GM12878 (cell line): ENCODE measurements around the gene EHD4. TPM values are rescaled to one million over a fixed set of nuclear protein-coding genes. Genes with fewer than 3 reads are reported as not detected.

Source experiments
- ATAC-seq: fragments of 200-7000 bp; cut with Tn5 transposase; 3 replicates; pipeline ENCODE4 v1.9.1; 2020; ENCODE audit warnings: mild to moderate bottlenecking, moderate library complexity
- BruUV-seq: library from RNA; stranded (reverse); fragments of 400-500 nt; replicated peaks from 2 replicates; lab custom pipeline; 2021; lab: Mats Ljungman, UMichigan
- CTCF ChIA-PET: fragments of 300-600 bp; sonication (Branson Sonifier 250); formaldehyde crosslinking; extraction: SDS; loops from one replicate; lab custom pipeline; 2021; ENCODE audit warnings: inconsistent platforms; lab: Yijun Ruan, JAX
- POLR2A ChIA-PET: fragments of 350-600 bp; formaldehyde crosslinking; extraction: SDS; loops from one replicate; lab custom pipeline; 2021; ENCODE audit warnings: inconsistent platforms; lab: Charles Lee
- RAD21 ChIA-PET: fragments of 300-600 bp; sonication (Branson Sonifier 250); formaldehyde crosslinking; loops from one replicate; lab custom pipeline; 2023; ENCODE audit warnings: antibody characterized with exemption; ENCODE audit not compliant: unreplicated experiment; lab: Charles Lee
- SMC1A ChIA-PET: fragments of 300-600 bp; sonication (Branson Sonifier 250); formaldehyde crosslinking; loops from one replicate; lab custom pipeline; 2023; ENCODE audit not compliant: unreplicated experiment, uncharacterized antibody; lab: Charles Lee
- DNase-seq: peaks from one replicate; pipeline ENCODE4 v3.0.0-alpha.2; 2011; ENCODE audit warnings: low read depth, low spot score
- FAIRE-seq: peaks from 3 replicates; lab custom pipeline; 2011; peaks lifted over from hg19 to GRCh38; lab: Jason Lieb, UNC
- H2AFZ ChIP-seq: 2 replicates; pipeline ENCODE4 v1.6.0; 2011; ENCODE audit warnings: low read depth, low read length, control low read depth; ENCODE audit not compliant: control insufficient read depth
- H3K27ac ChIP-seq: 2 replicates; pipeline ENCODE4 v1.5.1; 2011; ENCODE audit warnings: control low read depth; ENCODE audit not compliant: control insufficient read depth, insufficient read depth
- H3K27me3 ChIP-seq, 2 experiments: replicated peaks in 1 of 2; 2 replicates each; pipeline versions ENCODE4 v1.6.0 to v1.6.1; 2011; ENCODE audit warnings: low read length in 1 of 2; ENCODE audit not compliant: control insufficient read depth in 2 of 2, insufficient read depth in 2 of 2
- H3K36me3 ChIP-seq, 2 experiments: 2 replicates each; pipeline ENCODE4 v1.5.1; 2011; ENCODE audit warnings: low read length in 1 of 2; ENCODE audit not compliant: control insufficient read depth in 2 of 2, insufficient read depth in 2 of 2
- H3K4me1 ChIP-seq: 2 replicates; pipeline ENCODE4 v1.6.1; 2011; ENCODE audit warnings: mild to moderate bottlenecking, low read length, moderate library complexity, mixed read lengths; ENCODE audit not compliant: control insufficient read depth, insufficient read depth
- H3K4me2 ChIP-seq: 2 replicates; pipeline ENCODE4 v1.6.0; 2011; ENCODE audit warnings: control low read depth; ENCODE audit not compliant: control insufficient read depth, insufficient read depth
- H3K4me3 ChIP-seq: fragments of 200-600 bp; sonication (generic); 2 replicates; pipeline ENCODE4 v1.5.1; 2016
- H3K79me2 ChIP-seq: 2 replicates; pipeline ENCODE4 v1.6.0; 2011; ENCODE audit warnings: low read length; ENCODE audit not compliant: control insufficient read depth, insufficient read depth
- H3K9ac ChIP-seq: 2 replicates; pipeline ENCODE4 v1.8.0; 2011; ENCODE audit warnings: low read length, control low read depth, mixed read lengths; ENCODE audit not compliant: control insufficient read depth, insufficient read depth
- H3K9me3 ChIP-seq: replicated peaks from 3 replicates; pipeline ENCODE4 v1.5.1; 2011; ENCODE audit warnings: mild to moderate bottlenecking, low read length; ENCODE audit not compliant: control insufficient read depth, insufficient read depth
- H4K20me1 ChIP-seq: 2 replicates; pipeline ENCODE4 v1.6.0; 2011; ENCODE audit not compliant: control insufficient read depth, insufficient read depth
- CEBPZ ChIP-seq: fragments of 150-350 bp; IDR thresholded peaks from 2 replicates; pipeline ENCODE4 v1.6.1; 2016; ENCODE audit warnings: low read depth, low read length
- EGR1 ChIP-seq, 2 experiments: IDR thresholded peaks; 1 replicate in 1 of 2; 2 replicates in 1 of 2; pipeline ENCODE4 v1.6.1; 2011 to 2012; ENCODE audit warnings: low read depth in 2 of 2, low read length in 2 of 2, borderline replicate concordance in 1 of 2, mild to moderate bottlenecking in 1 of 2, moderate library complexity in 1 of 2
- KAT2A ChIP-seq: conservative IDR thresholded peaks from 2 replicates; pipeline ENCODE4 v1.6.1; 2011; ENCODE audit warnings: low read depth, low read length; ENCODE audit not compliant: control insufficient read depth
- MEF2A ChIP-seq: IDR thresholded peaks from 2 replicates; pipeline ENCODE4 v1.6.1; 2011; ENCODE audit warnings: low read depth, mild to moderate bottlenecking, low read length, moderate library complexity; ENCODE audit not compliant: insufficient read depth
- NBN ChIP-seq: fragments of 450-650 bp; IDR thresholded peaks from 2 replicates; pipeline ENCODE4 v1.6.1; 2016
- NR2C1 ChIP-seq: fragments of 450-650 bp; IDR thresholded peaks from 2 replicates; pipeline ENCODE4 v1.6.1; 2017; ENCODE audit warnings: antibody characterized with exemption, mild to moderate bottlenecking, moderate library complexity
- POLR2A ChIP-seq: IDR thresholded peaks from 2 replicates; pipeline ENCODE4 v1.6.1; 2011; ENCODE audit warnings: low read depth, mild to moderate bottlenecking, low read length
- RAD21 ChIP-seq: IDR thresholded peaks from 2 replicates; pipeline ENCODE4 v1.6.1; 2011; ENCODE audit warnings: mild to moderate bottlenecking, low read depth, low read length, moderate library complexity; ENCODE audit not compliant: insufficient read depth
- REST ChIP-seq: IDR thresholded peaks from 2 replicates; pipeline ENCODE4 v1.6.1; 2012; ENCODE audit warnings: mild to moderate bottlenecking, low read depth, low read length
- SMAD5 ChIP-seq: IDR thresholded peaks from 2 replicates; pipeline ENCODE4 v1.6.1; 2016; ENCODE audit warnings: antibody characterized with exemption, low read depth
- SREBF1 ChIP-seq: IDR thresholded peaks from 2 replicates; pipeline ENCODE4 v1.6.1; 2012; ENCODE audit warnings: mild to moderate bottlenecking, low read length
- SUPT20H ChIP-seq: IDR thresholded peaks from 2 replicates; pipeline ENCODE4 v1.6.1; 2011; ENCODE audit warnings: low read depth, mild to moderate bottlenecking, low read length, moderate library complexity, borderline replicate concordance; ENCODE audit not compliant: control insufficient read depth
- SUZ12 ChIP-seq: fragments of 200-600 bp; sonication (generic); IDR thresholded peaks from one replicate; pipeline ENCODE4 v1.6.1; 2018; ENCODE audit warnings: antibody characterized with exemption, mild to moderate bottlenecking; ENCODE audit not compliant: unreplicated experiment
- TAF1 ChIP-seq: IDR thresholded peaks from 2 replicates; pipeline ENCODE4 v1.6.1; 2011; ENCODE audit warnings: mild to moderate bottlenecking, low read depth, low read length, borderline replicate concordance
- WGBS: methylation state at CpG from one replicate; pipeline ENCODE4 v1.1.6; 2016; ENCODE audit warnings: low lambda C conversion rate; ENCODE audit not compliant: insufficient replicate concordance, insufficient coverage; ENCODE audit errors: missing lambda C conversion rate; 5-methylcytosine and 5-hydroxymethylcytosine counted together
- in situ Hi-C: fragments of 300-500 bp; cut with MboI; formaldehyde crosslinking; loops from 9 replicates; pipeline ENCODE4 v1.14.3; 2018; ENCODE audit warnings: mixed read lengths
- intact Hi-C: fragments of 100-400 bp; cut with micrococcal nuclease; formaldehyde crosslinking; loops from one replicate; pipeline ENCODE4 v1.14.2; 2022; ENCODE audit not compliant: unreplicated experiment
- polyA plus RNA-seq, 11 experiments: library from polyadenylated mRNA; depleted of rRNA in 4 of 11; unstranded in 6 of 11; stranded (reverse) in 5 of 11; fragments of >200 nt; fragmentation: Nextera tagmentation in 4 of 11; fragmentation: Illumina TruSeq in 1 of 11; extraction: Ambion mirVana in 4 of 11; extraction: Trizol in 1 of 11; gene quantifications; 1 replicate in 1 of 11; 2 replicates in 10 of 11; pipeline versions ENCODE4 v1.2.1 to v1.2.3, GENCODE V29; 2011 to 2016; ENCODE audit warnings: inconsistent platforms in 2 of 11, missing spikeins in 2 of 11, low read depth in 1 of 11
- total RNA-seq, 4 experiments: library from RNA; depleted of rRNA in 3 of 4; stranded (reverse); fragments of >200 nt in 3 of 4; fragmentation: Illumina TruSeq in 1 of 4; extraction: Trizol in 1 of 4; gene quantifications; 2 replicates each; pipeline versions ENCODE4 v1.2.1 to v1.2.3, GENCODE V29; 2013 to 2021
- TF ChIP-seq, protein P1 (sequence below): IDR thresholded peaks from 2 replicates; pipeline ENCODE4 v1.6.1; 2011; ENCODE audit warnings: mild to moderate bottlenecking, low read depth, low read length, moderate library complexity; ENCODE audit not compliant: insufficient replicate concordance

The EHD4 gene
- total and polyA plus RNA-seq, 10 of the 15 experiments (the other 5 are each of a cell fraction or from before 2014, with no cell fraction given) = 4.2 to 62.9 (median 44.7) TPM

- TF ChIP-seq, protein P1, sequence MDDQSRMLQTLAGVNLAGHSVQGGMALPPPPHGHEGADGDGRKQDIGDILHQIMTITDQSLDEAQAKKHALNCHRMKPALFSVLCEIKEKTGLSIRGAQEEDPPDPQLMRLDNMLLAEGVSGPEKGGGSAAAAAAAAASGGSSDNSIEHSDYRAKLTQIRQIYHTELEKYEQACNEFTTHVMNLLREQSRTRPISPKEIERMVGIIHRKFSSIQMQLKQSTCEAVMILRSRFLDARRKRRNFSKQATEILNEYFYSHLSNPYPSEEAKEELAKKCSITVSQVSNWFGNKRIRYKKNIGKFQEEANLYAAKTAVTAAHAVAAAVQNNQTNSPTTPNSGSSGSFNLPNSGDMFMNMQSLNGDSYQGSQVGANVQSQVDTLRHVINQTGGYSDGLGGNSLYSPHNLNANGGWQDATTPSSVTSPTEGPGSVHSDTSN = no peak
- TF ChIP-seq POLR2A = no peak
Measured at GRCh38 chr15:41856262-41856661, 116.1 kb downstream of the EHD4 start (continued).

GRCh38 chr15:41855261-41855961 lies 116.9 kb downstream of the EHD4 start:
- FAIRE-seq = no peak
- Histone ChIP-seq H4K20me1 (no peaks in the 10 kb centered on the region), H3K36me3 (no peaks in the 10 kb centered on the region), H3K9ac (no peak overlapping the region), H3K27ac (no peak overlapping the region), H3K9me3 (no peaks in the 10 kb centered on the region), H3K4me2 (no peak overlapping the region), H3K4me1 (no peaks in the 10 kb centered on the region), H3K27me3 (no peaks in the 10 kb centered on the region; a peak in 1 of 4 replicates), H3K4me3 (no peak overlapping the region), H2AFZ (no peak overlapping the region), H3K79me2 (no peaks in the 10 kb centered on the region)
- no peak for DNase-seq
- SMC1A ChIA-PET = no interaction called here
- no peak for ATAC-seq
- CTCF ChIA-PET = interaction anchor here (0.8 kb wide), 1 partner anchor 49 kb away, joined by 3 read pairs; no protein-coding TSS in a partner anchor
- POLR2A ChIA-PET = no interaction called here
- intact Hi-C loops (no loop called here), in situ Hi-C loops (no loop called here)
- WGBS = 49% methylated on average over 30 of the region's 30 CpGs
- BruUV-seq = no TSS peak
- RAD21 ChIA-PET = no interaction called here
- TF ChIP-seq RAD21 (no peak), SUPT20H (no peak), CEBPZ (no peak), NR2C1 (no peak), SMAD5 (no peak), NBN (no peak), REST (no peak), TAF1 (no peak), MEF2A (no peak), SREBF1 (no peak), SUZ12 (no peak), EGR1 (IDR thresholded peaks at IDR 0.05; ENCODE audit: borderline replicate concordance in 1 of 2, low read depth in 2 of 2, low read length in 2 of 2) (no peak), KAT2A (no peak)
